GM19467 (cell line): ENCODE results near the gene GTF3C1.

Experiments used
- ATAC-seq: cut with Tn5 transposase; IDR thresholded peaks from one replicate; pipeline ENCODE4 v1.9.1; 2021; ENCODE audit warnings: mild to moderate bottlenecking, moderate library complexity; ENCODE audit not compliant: unreplicated experiment

The GTF3C1 gene

GRCh38 chr16:27564224-27564623 lies 14.5 kb upstream of the GTF3C1 start:
- no peak for ATAC-seq

- no peak for ATAC-seq
These were observed 11.5 kb upstream of the GTF3C1 start for GRCh38 chr16:27561216-27561615.

GRCh38 chr16:27558932-27559331 lies 9.2 kb upstream of the GTF3C1 start:
- no peak for ATAC-seq

- no peak for ATAC-seq
These were observed 8.7 kb upstream of the GTF3C1 start for GRCh38 chr16:27558434-27558833.

DNA sequence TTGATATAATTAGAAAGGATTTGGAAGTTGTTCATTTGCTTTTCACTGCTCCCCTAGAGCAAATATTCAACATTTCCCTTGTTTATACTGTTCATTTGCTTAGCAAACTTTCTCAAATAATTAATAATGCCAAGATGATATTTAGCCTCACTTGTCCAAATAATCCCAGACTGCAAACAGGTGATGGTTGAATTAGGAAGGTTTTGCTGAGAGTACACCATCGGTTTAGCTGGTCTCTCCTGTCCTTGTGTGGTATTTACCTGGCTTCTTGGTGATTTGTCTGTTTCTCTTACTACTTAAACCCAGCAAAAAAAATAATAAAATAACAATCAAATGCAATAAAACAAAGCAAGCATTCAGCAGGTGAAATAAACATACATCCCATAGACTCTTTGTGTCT lies 6.8 kb upstream of the GTF3C1 start:
- no peak for ATAC-seq

- ATAC-seq, result no peak
These were observed 1.3 kb upstream of the GTF3C1 start for GRCh38 chr16:27551036-27551435.

GRCh38 chr16:27550582-27550920 lies 838 bp upstream of the GTF3C1 start:
- ATAC-seq, result no peak

GRCh38 chr16:27549464-27549745 lies 308 bp downstream of the GTF3C1 start:
- ATAC-seq, result peak; percentile 19

- ATAC-seq, result no peak
These were observed 1.9 kb downstream of the GTF3C1 start for GRCh38 chr16:27547851-27548250.

- ATAC-seq, result no peak
These were observed 2.6 kb downstream of the GTF3C1 start for GRCh38 chr16:27547134-27547533.

- no peak for ATAC-seq
These were observed 5.0 kb downstream of the GTF3C1 start for GRCh38 chr16:27544671-27545070.

DNA sequence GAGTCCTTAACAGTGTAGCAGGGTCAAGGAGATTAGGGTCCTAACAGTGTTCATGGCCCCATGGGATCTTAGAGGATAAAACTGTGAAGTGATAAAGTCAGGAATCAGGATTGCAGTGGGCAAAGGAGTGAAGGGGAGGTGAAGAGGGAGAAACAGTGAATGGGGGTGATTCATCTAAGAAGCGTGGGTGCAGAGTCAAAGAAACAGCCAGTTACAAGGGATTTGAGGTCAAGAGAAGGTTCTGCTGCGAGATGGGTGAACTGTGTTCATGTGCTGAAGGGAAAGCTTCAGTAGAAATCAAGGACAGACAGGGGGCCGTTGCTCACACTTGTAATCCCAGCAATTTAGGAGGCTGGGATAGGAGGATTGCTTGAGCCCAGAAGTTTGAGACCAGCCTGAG lies 5.9 kb downstream of the GTF3C1 start:
- no peak for ATAC-seq

GRCh38 chr16:27539636-27540035 lies 10.1 kb downstream of the GTF3C1 start:
- ATAC-seq, result no peak

DNA sequence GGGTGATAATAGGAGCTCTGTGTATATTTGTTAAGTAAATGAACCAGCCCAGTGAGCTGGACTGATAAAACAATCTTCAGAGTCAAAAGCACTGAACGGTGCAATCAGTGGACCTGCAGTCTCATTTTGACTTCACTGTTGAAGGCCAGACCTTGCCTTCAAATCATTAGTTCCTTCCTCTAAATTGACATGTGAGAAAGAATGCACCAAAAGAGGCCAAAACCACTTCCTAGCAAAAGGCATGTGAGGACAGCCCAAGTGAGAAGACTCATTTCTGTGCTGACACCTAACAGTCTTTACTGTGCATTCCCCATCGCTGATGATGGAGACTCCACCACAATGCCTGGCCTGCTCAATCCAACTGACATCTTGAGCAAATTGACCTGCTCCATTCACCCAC lies 10.6 kb downstream of the GTF3C1 start:
- no peak for ATAC-seq

DNA sequence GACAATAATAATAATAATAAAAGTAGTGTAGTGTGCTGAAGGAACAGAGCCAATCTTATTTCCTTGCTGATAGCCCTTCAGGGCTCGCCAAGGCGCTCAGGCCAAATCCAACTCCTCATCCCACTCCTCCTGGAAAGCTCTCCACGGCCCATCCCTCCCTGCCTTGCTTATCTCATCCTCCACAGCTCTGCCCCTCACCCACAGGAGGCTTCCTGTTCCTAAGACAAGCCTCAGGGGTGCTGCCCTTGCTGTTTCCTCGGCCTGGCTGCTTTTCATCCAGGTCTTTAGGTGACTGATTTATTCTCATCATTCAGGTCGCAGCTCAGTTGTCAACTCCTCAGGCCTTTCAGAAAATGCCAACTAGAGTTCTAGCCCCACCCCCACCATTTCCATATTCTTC lies 11.2 kb downstream of the GTF3C1 start:
- ATAC-seq, result no peak

GRCh38 chr16:27534256-27534655 lies 15.5 kb downstream of the GTF3C1 start:
- ATAC-seq, result no peak

DNA sequence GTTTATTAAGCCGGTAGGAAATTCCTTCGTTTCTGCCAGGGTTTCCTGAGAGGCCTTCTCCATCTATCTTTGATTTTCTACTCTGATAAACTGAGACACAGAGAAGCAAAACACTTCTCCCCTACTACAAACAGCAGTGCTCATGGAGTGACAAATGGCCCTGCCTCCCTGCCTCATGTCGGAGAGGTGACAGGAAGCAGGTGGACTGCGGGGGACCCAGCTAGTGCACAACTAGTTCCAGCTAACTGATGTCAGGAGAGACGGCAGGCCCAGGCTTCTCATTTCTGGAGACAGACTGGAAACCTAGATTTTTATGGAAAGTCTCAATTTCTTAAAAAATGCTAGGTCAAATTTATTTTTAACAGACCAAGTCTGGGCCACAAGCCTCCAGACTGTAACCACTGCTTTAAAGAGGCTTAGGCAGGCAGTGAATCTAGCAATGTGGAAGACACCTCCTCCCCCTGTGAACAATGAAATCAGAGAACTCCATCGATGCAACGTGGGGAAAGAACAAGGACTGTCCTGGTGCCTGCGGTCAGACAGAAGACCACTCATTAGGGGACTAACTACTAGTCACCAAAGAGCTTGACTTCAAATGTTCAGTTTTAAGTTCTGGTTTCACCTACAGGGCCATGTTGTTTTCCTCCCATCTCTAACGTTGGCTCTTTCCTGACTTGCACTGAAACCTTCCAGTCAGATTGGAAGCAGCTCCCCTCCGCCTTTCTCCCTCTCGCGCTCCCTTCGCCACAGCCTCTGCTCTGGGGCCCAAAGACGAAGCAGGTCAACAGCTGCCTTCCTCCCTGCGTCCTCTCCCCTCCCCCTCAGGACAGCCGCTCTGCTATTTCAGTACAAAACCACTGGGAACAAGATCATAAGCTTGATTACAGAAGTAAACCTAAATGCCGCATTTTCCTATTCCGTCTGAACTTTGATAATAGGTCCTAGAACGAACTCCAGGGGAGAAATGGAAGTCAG lies 17.6 kb downstream of the GTF3C1 start:
- ATAC-seq, result no peak

GRCh38 chr16:27531186-27531585 lies 18.5 kb downstream of the GTF3C1 start:
- ATAC-seq, result no peak

DNA sequence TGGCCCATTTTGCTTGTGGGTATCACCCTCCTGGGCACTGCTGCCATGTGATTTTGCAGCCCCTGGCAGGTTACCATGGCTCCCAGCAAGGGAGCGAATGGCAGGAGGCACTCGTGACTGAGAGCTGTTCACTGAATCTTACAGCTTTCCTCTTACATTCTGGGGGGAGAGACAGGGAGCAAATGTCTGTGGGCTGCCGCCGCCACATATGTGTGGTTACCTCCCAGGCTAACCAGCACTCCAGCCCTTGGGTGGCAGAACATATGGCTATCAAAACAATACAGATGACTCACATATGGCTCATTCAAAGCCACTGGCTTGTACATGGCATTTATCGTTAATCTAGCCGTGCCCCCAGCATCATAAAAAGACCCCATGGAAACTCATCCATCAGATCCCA lies 19.8 kb downstream of the GTF3C1 start:
- ATAC-seq, result no peak

DNA sequence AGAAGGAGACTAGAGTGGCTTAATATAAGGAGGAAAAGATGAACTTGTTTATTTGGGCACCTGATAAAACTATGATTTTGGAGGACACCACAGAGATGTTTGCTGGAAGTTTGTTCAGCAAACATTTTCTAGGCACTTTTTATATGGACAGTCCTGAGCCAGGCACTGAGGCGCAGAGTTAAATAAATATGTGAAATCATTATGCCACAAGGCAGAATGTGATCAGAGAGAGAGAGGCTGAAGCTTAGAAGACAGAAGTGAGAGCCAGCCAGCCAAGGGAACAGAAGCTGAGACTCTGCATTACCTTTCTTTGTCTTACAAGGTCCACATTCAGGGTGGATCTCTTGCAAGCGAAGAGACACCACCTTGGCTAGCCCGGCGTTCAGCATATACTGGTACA lies 21.4 kb downstream of the GTF3C1 start:
- ATAC-seq, result no peak

DNA sequence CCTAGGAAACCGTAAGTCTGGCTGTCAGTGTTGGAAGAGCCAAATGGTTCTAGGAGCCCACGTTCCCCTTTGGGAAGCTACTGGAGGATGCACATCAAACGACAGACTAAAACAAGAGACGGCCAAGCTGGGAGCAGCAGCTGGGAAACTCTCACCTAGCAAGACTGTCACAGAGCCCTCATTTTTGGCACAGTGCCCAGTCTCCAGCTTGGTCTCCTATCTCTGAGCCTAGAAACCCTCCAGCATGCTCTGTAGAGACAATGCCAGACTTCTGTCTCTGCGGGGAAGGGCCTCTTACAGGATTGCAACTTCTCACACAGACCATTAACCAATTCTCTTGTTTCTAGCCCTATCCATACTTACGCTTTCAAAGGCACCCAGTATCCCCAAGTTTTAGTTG lies 23.5 kb downstream of the GTF3C1 start:
- no peak for ATAC-seq

DNA sequence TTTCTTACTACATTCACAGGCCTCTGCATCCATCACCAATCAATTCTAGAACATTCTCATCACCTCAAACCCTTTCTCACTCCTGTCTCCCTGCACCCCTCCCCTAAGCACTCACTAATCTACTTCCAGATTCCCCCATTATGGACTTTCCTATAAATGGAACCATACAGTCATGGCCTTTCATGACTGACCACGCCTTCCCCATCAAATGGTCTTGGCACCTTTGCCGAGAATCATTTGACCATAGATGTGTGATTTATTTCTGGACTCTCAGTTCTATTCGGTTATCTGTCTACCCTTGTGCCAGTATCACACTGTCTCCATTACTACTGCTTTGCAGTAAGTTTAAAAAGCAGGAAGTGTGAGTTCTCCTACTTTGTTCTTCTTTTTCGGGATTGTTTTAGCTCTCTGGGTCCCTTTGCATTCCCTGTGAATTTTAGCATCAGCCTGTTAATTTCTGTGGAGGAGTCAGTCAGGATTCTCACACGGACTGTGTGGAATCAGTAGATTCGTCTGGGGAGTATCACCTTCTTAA lies 27.5 kb downstream of the GTF3C1 start:
- ATAC-seq, result no peak
